Activated CD8-positive, alpha-beta memory T cell treated with anti-CD3 and anti-CD28 coated beads, Interleukin-2, amount 10 ng/mL, durations not matched to agents 7 days and 5 days (primary cell): ENCODE measurements around the gene IFIT1. TPM values are rescaled to one million over a fixed set of nuclear protein-coding genes. Genes with fewer than 3 reads are reported as not detected.
"Not testable (repeated sequence)": the region's sequence is repeated elsewhere in the genome, so short reads cannot be mapped to it uniquely, and the experiment has no call there.

Source experiments
- ATAC-seq: fragments of 150-1000 bp; cut with Tn5 transposase; one replicate; pipeline ENCODE4 v1.10.0; 2021; ENCODE audit warnings: moderate library complexity
- CTCF ChIA-PET: fragments of 350-600 bp; sonication (Branson Sonifier 250); formaldehyde crosslinking; loops from one replicate; lab custom pipeline; 2021; ENCODE audit warnings: antibody characterized with exemption; lab: Charles Lee
- DNase-seq: peaks from one replicate; pipeline ENCODE4 v3.0.0-alpha.2; 2020
- H3K27ac Mint-ChIP-seq: one replicate; pipeline ENCODE4 v1.8.0; 2021; ENCODE audit warnings: mild to moderate bottlenecking, mixed read lengths
- H3K27me3 Mint-ChIP-seq: one replicate; pipeline ENCODE4 v1.8.0; 2021; ENCODE audit warnings: mixed read lengths
- H3K36me3 Mint-ChIP-seq: one replicate; pipeline ENCODE4 v1.8.0; 2021; ENCODE audit warnings: mild to moderate bottlenecking, mixed read lengths
- H3K4me1 Mint-ChIP-seq: one replicate; pipeline ENCODE4 v1.8.0; 2021; ENCODE audit warnings: mixed read lengths
- H3K4me3 Mint-ChIP-seq: one replicate; pipeline ENCODE4 v1.8.0; 2021; ENCODE audit warnings: mild to moderate bottlenecking, moderate library complexity, mixed read lengths
- H3K9me3 Mint-ChIP-seq: one replicate; pipeline ENCODE4 v1.8.0; 2022; ENCODE audit warnings: low read depth, mixed read lengths
- total RNA-seq, 2 experiments: library from RNA; stranded (reverse); gene quantifications; one replicate each; pipeline ENCODE4 v1.2.3, GENCODE V29; 2021

The IFIT1 gene
- total RNA-seq, 2 experiments from 2014 or later: 45.8 to 107 TPM

DNA sequence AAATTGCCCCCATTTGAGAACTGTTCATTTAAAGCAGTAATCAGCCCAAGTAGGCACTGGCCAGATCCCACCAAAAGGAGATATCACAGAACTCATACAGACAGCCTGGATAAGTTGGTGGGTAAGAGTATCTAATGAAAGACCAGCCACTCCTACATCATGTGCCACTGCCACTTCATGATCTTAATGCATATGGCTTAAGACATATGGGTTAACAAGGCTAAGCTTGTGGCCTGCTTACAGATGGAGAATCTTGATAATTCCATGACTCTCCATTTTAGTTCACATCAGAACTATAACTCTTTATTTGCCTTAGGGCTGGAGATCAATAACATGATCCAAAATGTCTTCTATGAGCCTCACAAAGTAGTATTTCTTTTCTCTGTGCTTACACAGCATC, 21.3 kb upstream of the IFIT1 start:
- Mint-ChIP-seq H3K4me1 (peaks cover 25% of the 10 kb centered on the region), H3K36me3 (no peaks in the 10 kb centered on the region), H3K9me3 (no peaks in the 10 kb centered on the region), H3K4me3 (no peak overlapping the region), H3K27ac (no peak overlapping the region), H3K27me3 (peaks cover 17% of the 10 kb centered on the region)
- CTCF ChIA-PET: interaction anchor here (1.2 to 1.3 kb wide), 2 partner anchors 15 to 110 kb away, joined by 3 read pairs; no protein-coding TSS in a partner anchor
- DNase-seq (no peak), ATAC-seq (no peak)

DNA sequence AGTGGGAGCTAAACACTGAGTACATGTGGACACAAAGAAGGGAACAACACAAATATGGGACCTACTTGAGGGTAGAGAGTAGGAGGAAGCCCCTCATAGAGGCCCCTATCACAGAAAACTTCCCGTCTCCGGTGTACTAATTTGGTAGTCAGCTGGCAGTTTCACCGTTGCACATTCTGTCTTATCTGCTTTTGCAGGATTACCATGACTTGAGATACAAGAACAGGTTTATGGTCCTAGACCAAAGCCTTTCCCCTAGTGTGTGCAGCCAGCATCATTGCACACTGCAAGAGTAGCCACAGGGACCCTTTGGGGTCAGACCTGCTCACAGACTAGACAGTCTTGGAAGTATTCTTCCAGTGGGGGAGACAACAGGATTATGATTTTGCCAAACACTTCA, 20.4 kb upstream of the IFIT1 start:
- CTCF ChIA-PET: interaction anchor here (1.3 to 1.5 kb wide), 2 partner anchors 14 to 120 kb away, joined by 3 to 4 read pairs; partner anchors contain the start of gene LIPA

DNA sequence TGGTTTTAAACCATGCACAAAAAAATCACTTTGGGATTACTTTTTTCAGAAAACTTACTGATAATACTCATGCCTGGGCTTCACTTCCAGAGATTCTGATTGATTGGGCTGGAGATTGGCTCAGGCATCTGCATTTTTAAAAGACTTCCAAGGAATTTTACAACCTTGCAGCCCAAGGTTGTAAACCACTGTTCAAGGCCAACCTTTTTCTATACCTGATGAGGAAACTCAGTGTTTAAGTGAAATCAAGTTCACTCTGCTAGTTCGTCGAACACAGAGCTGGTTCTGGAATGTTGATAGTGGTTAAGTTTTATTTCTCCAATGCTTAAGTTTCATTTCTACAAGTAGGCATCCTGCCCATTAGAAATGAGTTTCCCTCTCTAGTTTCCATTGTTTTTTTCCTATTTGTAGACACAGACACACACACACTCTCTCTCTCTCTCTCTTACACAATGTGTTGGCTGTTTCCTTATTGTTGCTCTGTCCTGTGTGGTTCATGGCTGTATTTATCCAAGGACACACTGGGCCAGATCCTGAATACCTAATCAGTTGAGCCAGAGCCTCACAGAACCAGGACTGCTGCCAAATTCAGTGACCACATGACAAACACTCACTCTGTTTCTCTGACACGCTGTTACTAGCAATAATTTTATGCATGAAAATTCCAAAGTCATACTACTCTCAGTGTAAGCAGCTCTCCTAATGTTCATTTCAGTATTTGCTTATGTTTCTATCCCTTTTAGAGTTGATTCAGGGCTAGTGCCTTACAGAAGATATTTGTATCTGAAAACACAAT, 18.3 kb upstream of the IFIT1 start:
- ATAC-seq (no peak), DNase-seq (no peak)
- Mint-ChIP-seq H3K4me3 (no peak overlapping the region), H3K27ac (no peak overlapping the region), H3K27me3 (peaks cover 22% of the 10 kb centered on the region), H3K36me3 (no peaks in the 10 kb centered on the region), H3K4me1 (peaks cover 6% of the 10 kb centered on the region), H3K9me3 (no peaks in the 10 kb centered on the region)
- CTCF ChIA-PET: no interaction called here

More for the DNA sequence above, 20.4 kb upstream of the IFIT1 start:
- DNase-seq: no peak
- no peaks in the 10 kb centered on the region for H3K36me3 Mint-ChIP-seq
- H3K4me3 Mint-ChIP-seq: no peak overlapping the region
- H3K4me1 Mint-ChIP-seq: peaks cover 23% of the 10 kb centered on the region
- H3K9me3 Mint-ChIP-seq: no peaks in the 10 kb centered on the region
- peaks cover 22% of the 10 kb centered on the region for H3K27me3 Mint-ChIP-seq
- H3K27ac Mint-ChIP-seq: no peak overlapping the region
- ATAC-seq: no peak

DNA sequence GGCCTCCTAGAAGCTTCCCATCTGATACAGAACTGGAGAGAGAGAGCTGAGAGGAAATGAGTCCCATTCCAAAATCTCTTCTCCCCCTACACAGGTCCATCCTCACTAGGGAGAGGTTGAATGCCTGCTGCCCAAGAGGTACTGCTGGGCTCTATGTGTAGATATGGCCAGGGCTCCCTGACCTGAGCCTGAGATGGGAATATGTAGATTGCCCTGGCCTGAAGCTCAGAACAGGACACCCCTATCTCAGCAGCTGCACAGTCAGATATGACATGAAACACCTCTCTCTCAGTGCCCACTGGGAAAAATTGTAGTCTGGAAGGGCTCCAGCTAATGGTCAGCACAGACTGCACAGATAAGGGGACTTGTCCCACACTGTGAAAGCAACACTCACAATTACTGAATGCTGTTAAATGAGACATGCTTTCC, 17.7 kb upstream of the IFIT1 start:
- no peak overlapping the region for H3K4me3 Mint-ChIP-seq
- peaks cover 19% of the 10 kb centered on the region for H3K27me3 Mint-ChIP-seq
- ATAC-seq: no peak
- H3K4me1 Mint-ChIP-seq: no peaks in the 10 kb centered on the region
- DNase-seq: no peak
- CTCF ChIA-PET: no interaction called here
- no peaks in the 10 kb centered on the region for H3K9me3 Mint-ChIP-seq
- no peak overlapping the region for H3K27ac Mint-ChIP-seq
- no peaks in the 10 kb centered on the region for H3K36me3 Mint-ChIP-seq

DNA sequence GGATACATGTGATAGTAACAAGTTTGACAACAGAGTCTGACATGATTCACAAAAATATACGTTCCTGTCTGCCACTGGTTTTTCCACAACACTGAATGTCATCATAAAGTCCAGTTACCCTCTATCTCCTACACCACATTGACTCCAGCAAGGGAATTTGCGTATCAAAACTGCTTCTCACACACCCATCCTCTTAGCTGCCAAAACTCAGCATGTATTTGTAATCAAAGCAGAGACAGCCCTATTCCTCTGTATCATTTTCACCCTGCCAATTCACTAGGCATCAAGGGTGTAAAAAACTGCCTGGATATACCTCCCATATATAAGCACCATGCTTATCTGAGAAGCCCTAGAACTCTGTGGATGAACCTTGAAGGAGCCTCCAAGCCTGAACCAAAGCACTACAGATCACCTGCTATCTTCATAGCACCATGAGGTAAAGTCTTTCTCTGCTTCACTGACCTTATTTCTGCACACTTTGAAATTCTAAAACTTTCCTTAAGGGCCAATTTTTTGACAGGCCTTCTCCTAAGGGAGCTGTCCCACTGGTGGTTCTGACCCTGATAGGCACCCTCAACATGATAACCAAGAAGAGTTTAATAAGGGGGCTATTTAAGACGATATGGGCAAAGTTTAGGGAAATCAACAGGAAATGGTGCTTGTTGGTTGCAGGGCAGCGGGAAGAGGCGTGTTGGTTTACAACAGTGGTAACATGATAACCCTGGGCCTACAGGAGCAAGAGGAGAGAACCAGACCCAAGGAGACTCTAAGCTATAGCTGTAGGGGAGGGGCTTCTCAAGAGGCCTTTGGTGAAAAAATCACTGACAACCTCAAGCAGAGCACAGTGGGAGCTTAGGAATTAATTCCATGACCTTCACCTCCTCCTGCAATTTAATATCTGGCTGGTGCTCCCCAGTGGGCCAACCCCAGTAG, 14.5 kb upstream of the IFIT1 start, which contains the start of gene IFIT1B:
IFIT1B (plus strand) TSS at position 352 of the 933 bp plus-strand sequence; CDS start at position 432, 80 bp downstream.
- DNase-seq (no peak), ATAC-seq (no peak)
- H3K9me3 Mint-ChIP-seq: no peaks in the 10 kb centered on the region
- H3K36me3 Mint-ChIP-seq: no peaks in the 10 kb centered on the region
- peaks cover 5% of the 10 kb centered on the region for H3K4me1 Mint-ChIP-seq
- CTCF ChIA-PET: interaction anchor here (1.5 to 1.6 kb wide), 3 partner anchors 9 to 14 kb away, joined by 3 to 5 read pairs (median 5); no protein-coding TSS in a partner anchor
- no peak within 1 kb of the TSS for H3K27ac Mint-ChIP-seq
- peaks cover 11% of the 10 kb centered on the region for H3K27me3 Mint-ChIP-seq
- H3K4me3 Mint-ChIP-seq: no peak within 1 kb of the TSS

DNA sequence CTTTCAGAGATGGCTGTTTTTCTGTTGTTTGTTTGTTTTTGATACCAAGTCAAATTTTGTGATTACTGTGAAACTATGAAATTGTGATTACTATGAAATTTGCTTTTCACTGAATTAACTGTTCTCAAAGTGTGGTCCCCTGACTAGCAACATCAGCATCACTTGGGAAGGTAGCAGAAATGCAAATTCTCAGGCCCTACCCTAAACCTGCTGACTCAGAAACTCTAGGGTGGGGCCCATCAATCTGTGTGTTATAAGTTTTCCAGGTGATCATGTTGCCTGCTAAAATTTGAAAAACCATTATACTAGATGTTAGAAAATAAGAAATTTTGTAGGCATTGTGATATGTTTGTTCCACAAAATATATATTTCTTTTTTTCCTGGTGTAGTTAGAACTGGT, 13.3 kb upstream of the IFIT1 start:
- no peaks in the 10 kb centered on the region for H3K36me3 Mint-ChIP-seq
- CTCF ChIA-PET: interaction anchor here (0.7 to 1.5 kb wide), 2 partner anchors 10 to 15 kb away, joined by 3 read pairs; no protein-coding TSS in a partner anchor
- peaks cover 16% of the 10 kb centered on the region for H3K27me3 Mint-ChIP-seq
- no peak for ATAC-seq
- no peak overlapping the region for H3K27ac Mint-ChIP-seq
- no peaks in the 10 kb centered on the region for H3K9me3 Mint-ChIP-seq
- no peak for DNase-seq
- peaks cover 6% of the 10 kb centered on the region for H3K4me1 Mint-ChIP-seq
- no peak overlapping the region for H3K4me3 Mint-ChIP-seq

DNA sequence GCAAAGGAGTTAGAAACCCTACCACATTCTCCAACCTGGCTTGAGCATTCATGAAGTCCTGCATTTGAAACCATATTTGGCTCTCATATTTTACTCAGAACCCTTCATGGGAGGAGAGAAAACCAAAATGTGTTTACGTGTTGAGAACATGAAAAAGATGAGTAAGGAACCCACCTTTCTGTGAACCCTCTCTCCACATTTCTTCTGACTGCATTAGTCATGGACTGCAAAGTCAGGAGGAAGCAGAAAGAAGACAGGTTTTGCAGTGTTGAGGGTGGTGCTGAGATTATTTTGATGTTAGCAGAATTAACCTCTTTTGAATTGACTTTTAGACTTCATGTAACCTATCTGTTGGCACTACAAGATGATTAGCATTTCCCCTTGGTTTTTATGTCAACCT, 9.7 kb upstream of the IFIT1 start:
- Mint-ChIP-seq H3K36me3 (no peaks in the 10 kb centered on the region), H3K9me3 (no peaks in the 10 kb centered on the region), H3K4me1 (peaks cover 9% of the 10 kb centered on the region), H3K27me3 (peaks cover 12% of the 10 kb centered on the region), H3K27ac (no peak overlapping the region), H3K4me3 (no peak overlapping the region)
- CTCF ChIA-PET: no interaction called here
- no peak for ATAC-seq
- DNase-seq: no peak

DNA sequence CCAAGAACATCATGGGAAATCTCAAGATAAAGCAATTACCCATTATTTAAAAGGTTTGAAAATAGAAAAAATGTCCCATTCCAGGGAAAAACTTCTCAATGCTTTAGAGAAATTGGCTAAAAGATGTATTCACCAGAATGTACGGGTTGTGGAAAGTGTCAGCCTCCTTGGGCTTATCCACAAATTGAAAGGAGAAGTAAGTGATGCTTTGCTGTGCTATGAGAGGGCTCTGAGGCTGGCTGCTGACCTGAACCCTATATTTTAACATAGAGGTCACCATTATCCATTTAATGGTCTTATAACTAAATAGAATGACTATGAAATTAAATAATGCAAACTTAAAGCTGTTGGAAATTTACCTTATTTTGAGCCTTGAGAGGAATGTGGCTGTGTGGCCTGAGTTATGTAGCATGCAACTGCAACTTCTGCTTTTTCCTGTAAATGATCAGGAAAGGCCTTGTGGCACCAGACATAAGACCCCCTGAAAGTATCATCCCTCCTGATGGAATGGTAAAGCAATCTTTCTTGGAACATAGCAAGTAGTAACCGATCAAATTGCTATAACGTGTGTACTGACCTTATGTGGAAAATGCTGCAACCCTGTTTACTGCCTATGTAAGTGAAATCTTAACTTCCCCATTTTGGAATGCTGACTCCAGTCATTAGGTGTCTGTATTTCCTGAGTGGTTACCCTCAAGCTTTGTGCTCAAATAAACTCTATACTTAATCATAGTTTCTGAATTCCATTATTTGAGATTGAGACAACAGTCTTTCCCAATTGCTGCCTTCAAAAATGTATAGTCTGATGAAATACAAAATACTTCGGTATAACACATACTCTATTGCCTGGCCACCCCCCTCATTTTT, 7.7 kb upstream of the IFIT1 start:
- DNase-seq (no peak), ATAC-seq (no peak)
- CTCF ChIA-PET: interaction anchor here (1.4 kb wide), 1 partner anchor 16 kb away, joined by 4 read pairs; no protein-coding TSS in a partner anchor
- Mint-ChIP-seq H3K27ac (no peak overlapping the region), H3K36me3 (no peaks in the 10 kb centered on the region), H3K27me3 (peaks cover 12% of the 10 kb centered on the region), H3K4me1 (peaks cover 11% of the 10 kb centered on the region), H3K9me3 (no peaks in the 10 kb centered on the region), H3K4me3 (no peak overlapping the region)

DNA sequence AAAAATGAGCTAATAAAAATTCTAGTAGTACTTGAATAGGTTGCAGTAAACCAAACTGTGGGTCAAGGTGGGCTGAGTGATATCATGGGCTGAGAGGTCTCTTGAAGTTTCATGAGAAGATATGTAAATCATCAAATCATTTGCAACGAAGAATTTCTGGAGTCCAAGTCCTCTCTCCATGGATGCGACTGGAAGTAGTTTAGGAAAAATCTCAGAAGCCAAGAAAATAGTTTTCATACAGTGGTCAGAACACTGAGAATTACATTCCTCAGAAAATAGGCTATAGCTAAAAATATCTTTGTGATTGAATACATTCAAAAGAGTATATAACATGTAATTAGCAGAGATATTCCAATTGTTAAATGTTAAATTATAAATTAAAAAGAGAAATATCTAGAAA, 3.6 kb upstream of the IFIT1 start:
- peaks cover 4% of the 10 kb centered on the region for H3K27me3 Mint-ChIP-seq
- H3K27ac Mint-ChIP-seq: no peak overlapping the region
- peaks cover 14% of the 10 kb centered on the region for H3K36me3 Mint-ChIP-seq
- H3K9me3 Mint-ChIP-seq: no peaks in the 10 kb centered on the region
- CTCF ChIA-PET: interaction anchor here (0.8 to 2.1 kb wide), 9 partner anchors 10 to 171 kb away, joined by 3 to 7 read pairs (median 4); partner anchors contain the start of genes IFIT1B, IFIT2 and IFIT5
- DNase-seq (no peak), ATAC-seq (no peak)
- no peak overlapping the region for H3K4me3 Mint-ChIP-seq
- peaks cover 20% of the 10 kb centered on the region for H3K4me1 Mint-ChIP-seq

DNA sequence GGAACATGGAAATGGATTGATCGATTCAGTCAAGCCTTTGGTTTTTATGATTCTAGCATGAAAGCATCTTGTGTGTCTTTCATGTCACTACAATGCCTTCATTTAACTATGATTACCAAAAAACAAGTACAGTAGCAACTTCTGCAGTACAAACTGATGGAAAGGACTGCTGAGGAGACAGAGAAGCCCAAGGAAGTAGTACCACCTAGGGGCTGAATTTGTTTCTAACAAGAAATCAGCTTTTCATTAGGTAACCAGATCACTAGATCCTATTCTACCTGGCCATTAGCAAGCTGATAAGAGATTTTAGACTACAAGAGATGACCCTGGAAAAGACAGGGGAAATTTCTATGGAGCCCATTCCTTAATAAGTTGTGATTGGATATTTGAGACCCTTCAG, 3.2 kb upstream of the IFIT1 start:
- no peak for ATAC-seq
- DNase-seq: no peak
- CTCF ChIA-PET: interaction anchor here (0.8 to 2.1 kb wide), 9 partner anchors 10 to 172 kb away, joined by 3 to 7 read pairs (median 4); partner anchors contain the start of genes IFIT1B, IFIT2 and IFIT5
- Mint-ChIP-seq H3K4me3 (no peak overlapping the region), H3K4me1 (peaks cover 24% of the 10 kb centered on the region), H3K27me3 (peaks cover 4% of the 10 kb centered on the region), H3K9me3 (no peaks in the 10 kb centered on the region), H3K27ac (no peak overlapping the region), H3K36me3 (peaks cover 19% of the 10 kb centered on the region)

DNA sequence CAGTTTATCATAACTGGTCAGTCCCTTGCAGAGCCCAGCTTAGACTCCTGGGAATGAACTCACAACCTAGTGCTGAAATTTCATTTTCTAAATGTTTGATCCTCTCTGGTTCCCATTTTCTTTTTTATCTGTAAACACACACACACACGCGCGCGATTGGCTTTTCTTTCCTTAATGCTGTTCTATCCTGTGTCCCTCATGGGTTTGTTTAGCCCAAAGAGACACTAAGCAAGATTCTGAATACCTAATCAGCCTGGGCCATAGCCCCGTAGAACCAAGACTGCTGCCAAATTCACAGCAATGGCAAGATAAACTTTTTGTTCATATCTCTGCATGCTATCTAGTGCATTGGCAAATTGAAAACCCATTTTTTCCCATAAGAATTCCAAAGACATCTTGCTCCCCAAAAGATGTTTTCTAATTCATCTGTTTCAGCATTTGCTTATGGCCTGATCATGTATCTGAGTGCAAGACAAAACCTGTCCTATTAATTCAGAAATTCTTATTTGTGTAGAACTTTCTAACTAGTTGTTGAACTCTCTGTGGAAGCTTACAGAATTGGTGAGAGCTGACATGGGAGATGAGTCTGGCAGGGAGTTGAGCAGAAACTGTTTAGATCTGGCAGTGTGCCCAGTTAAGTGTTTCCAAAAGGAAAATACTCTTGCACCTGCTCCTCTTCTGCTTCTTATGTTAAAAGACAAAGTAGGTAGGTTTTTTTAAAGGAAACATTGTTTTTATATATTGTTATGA, 1.8 kb upstream of the IFIT1 start:
- H3K27me3 Mint-ChIP-seq: no peaks in the 10 kb centered on the region
- peaks cover 34% of the 10 kb centered on the region for H3K4me1 Mint-ChIP-seq
- peaks cover 3% of the 10 kb centered on the region for H3K9me3 Mint-ChIP-seq
- H3K36me3 Mint-ChIP-seq: peaks cover 29% of the 10 kb centered on the region
- ATAC-seq (no peak), DNase-seq (no peak)
- peak overlapping the region; percentile 11 for H3K4me3 Mint-ChIP-seq
- CTCF ChIA-PET: interaction anchor here (1.4 to 2.0 kb wide), 2 partner anchors 13 to 21 kb away, joined by 5 read pairs; partner anchors contain the start of gene IFIT1B
- H3K27ac Mint-ChIP-seq: peak overlapping the region; percentile 2

DNA sequence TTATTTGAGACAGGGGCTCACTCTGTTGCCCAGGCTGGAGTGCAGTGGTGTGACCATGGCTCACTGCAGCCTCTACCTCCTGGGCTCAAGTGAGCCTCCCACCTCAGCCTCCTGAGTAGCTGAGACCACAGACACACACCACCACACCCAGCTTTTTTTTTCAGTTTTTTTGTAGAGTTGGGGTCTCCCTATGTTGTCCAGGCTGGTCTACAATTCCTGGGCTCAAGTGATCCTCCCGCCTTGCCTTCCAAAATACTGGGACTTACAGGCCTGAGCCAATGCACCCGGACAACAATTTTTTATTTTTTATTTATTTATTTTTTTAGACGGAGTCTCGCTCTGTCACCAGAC, 1.2 kb upstream of the IFIT1 start:
- not testable (repeated sequence) for H3K4me3 Mint-ChIP-seq, H3K9me3 Mint-ChIP-seq, ATAC-seq, H3K27me3 Mint-ChIP-seq, DNase-seq
- H3K4me1 Mint-ChIP-seq: peaks cover 37% of the 10 kb centered on the region
- CTCF ChIA-PET: interaction anchor here (1.4 kb wide), 1 partner anchor 22 kb away, joined by 5 read pairs; no protein-coding TSS in a partner anchor
- peak overlapping the region; percentile 99 for H3K27ac Mint-ChIP-seq
- H3K36me3 Mint-ChIP-seq: peaks cover 35% of the 10 kb centered on the region
